Neutrophil (primary cell): ENCODE data around the gene BAK1.
A peak's percentile ranks its signal among the peaks of the same experiment; 100 is the strongest.

Experiments used
- H3K27ac ChIP-seq: fragments of 200-600 bp; sonication (generic); 2 replicates; pipeline ENCODE4 v1.5.1; 2016; ENCODE audit warnings: mild to moderate bottlenecking, moderate library complexity
- H3K27me3 ChIP-seq: fragments of 200-600 bp; sonication (generic); 2 replicates; pipeline ENCODE4 v1.6.0; 2016; ENCODE audit warnings: mild to moderate bottlenecking
- H3K36me3 ChIP-seq: fragments of 200-600 bp; sonication (generic); 2 replicates; pipeline ENCODE4 v1.5.1; 2017
- H3K4me1 ChIP-seq, 2 experiments: fragments of 200-600 bp in 1 of 2; sonication (generic) in 1 of 2; 1 replicate in 1 of 2; 2 replicates in 1 of 2; pipeline versions ENCODE4 v1.5.1 to v1.6.1; 2013 to 2016; ENCODE audit warnings: low read depth in 1 of 2, low read length in 1 of 2, mild to moderate bottlenecking in 1 of 2, moderate library complexity in 1 of 2; ENCODE audit not compliant: control insufficient read depth in 1 of 2, insufficient read depth in 1 of 2
- H3K4me3 ChIP-seq, 2 experiments: fragments of 200-600 bp in 1 of 2; sonication (generic) in 1 of 2; 1 replicate in 1 of 2; 2 replicates in 1 of 2; pipeline ENCODE4 v1.5.1; 2013 to 2016; ENCODE audit warnings: low read depth in 1 of 2, low read length in 1 of 2, mild to moderate bottlenecking in 1 of 2, moderate library complexity in 1 of 2
- H3K9me3 ChIP-seq: fragments of 200-600 bp; sonication (generic); 2 replicates; pipeline ENCODE4 v1.5.1; 2016
- CTCF ChIP-seq: fragments of 200-600 bp; sonication (generic); IDR thresholded peaks from 2 replicates; pipeline ENCODE4 v1.5.1; 2016; ENCODE audit warnings: antibody characterized with exemption

BAK1 gene

GRCh38 chr6:33579828-33580714, at the start of gene BAK1:
Gene BAK1, minus strand, starts transcription at chr6:33580276. Its CDS starts 2,672 bp downstream, at chr6:33577604.
- Histone ChIP-seq H3K4me1 (peaks cover 36 to 39% of the 10 kb centered on the region in 2 experiments), H3K36me3 (peaks cover 9% of the 10 kb centered on the region), H3K27ac (peak within 1 kb of the TSS; percentile 85), H3K27me3 (no peaks in the 10 kb centered on the region), H3K4me3 (peak within 1 kb of the TSS; percentile 75 to 77), H3K9me3 (no peaks in the 10 kb centered on the region)
- no peak for TF ChIP-seq CTCF

GRCh38 chr6:33628401-33628964, 48.4 kb upstream of the BAK1 start:
- H3K36me3 ChIP-seq = no peaks in the 10 kb centered on the region
- peaks cover 87% of the 10 kb centered on the region for H3K27me3 ChIP-seq
- H3K4me3 ChIP-seq = no peak overlapping the region
- H3K4me1 ChIP-seq = peaks cover 5 to 6% of the 10 kb centered on the region in 2 experiments
- TF ChIP-seq CTCF = no peak
- no peaks in the 10 kb centered on the region for H3K9me3 ChIP-seq
- H3K27ac ChIP-seq = no peak overlapping the region

- Histone ChIP-seq H3K4me1 (peaks cover 0 to under 1% of the 10 kb centered on the region in 2 experiments), H3K27me3 (peaks cover 87% of the 10 kb centered on the region), H3K4me3 (no peak overlapping the region), H3K9me3 (no peaks in the 10 kb centered on the region), H3K27ac (no peak overlapping the region), H3K36me3 (no peaks in the 10 kb centered on the region)
- TF ChIP-seq CTCF = no peak
Measured at GRCh38 chr6:33627876-33628275, 47.8 kb upstream of the BAK1 start.

- H3K36me3 ChIP-seq = no peaks in the 10 kb centered on the region
- no peaks in the 10 kb centered on the region for H3K9me3 ChIP-seq
- peaks cover 88% of the 10 kb centered on the region for H3K27me3 ChIP-seq
- no peak overlapping the region for H3K27ac ChIP-seq
- H3K4me1 ChIP-seq = peaks cover 18 to 22% of the 10 kb centered on the region in 2 experiments
- TF ChIP-seq CTCF = no peak
- no peak overlapping the region for H3K4me3 ChIP-seq
Measured at GRCh38 chr6:33624856-33625255, 44.8 kb upstream of the BAK1 start.

GRCh38 chr6:33623895-33624381, 43.9 kb upstream of the BAK1 start:
- Histone ChIP-seq H3K27me3 (peaks cover 97% of the 10 kb centered on the region), H3K27ac (no peak overlapping the region), H3K4me3 (no peak overlapping the region), H3K36me3 (no peaks in the 10 kb centered on the region), H3K4me1 (peaks cover 18 to 22% of the 10 kb centered on the region in 2 experiments), H3K9me3 (no peaks in the 10 kb centered on the region)
- TF ChIP-seq CTCF = no peak
